ENCODE measurements around the gene SLC13A3. TPM values are rescaled to one million over a fixed set of nuclear protein-coding genes. Genes with fewer than 3 reads are reported as not detected.

The SLC13A3 gene
- total RNA-seq, 2 donors from 2014 or later: 0.37 to 1.5 TPM

DNA sequence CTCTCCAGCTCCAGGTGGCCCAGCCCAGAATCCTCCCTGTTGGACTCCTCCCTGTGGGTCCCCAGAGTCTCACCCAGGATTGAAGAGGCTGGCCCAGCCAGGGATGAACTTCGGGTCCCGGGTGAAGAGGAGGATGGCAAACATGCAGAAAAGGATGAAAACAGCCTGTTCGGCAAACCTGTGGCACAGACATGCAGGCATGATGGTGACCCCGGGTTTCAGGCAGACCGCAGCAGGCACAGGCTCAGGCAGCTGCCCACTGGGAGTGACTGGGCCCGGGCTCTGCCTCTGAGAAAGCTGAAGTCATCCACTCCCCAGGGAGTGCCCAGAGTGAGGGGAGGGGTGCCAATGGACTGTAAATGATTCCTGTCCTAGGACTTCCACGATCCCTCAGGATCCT is 63.3 kb downstream of the SLC13A3 start:
- TF ChIP-seq, protein P1, sequence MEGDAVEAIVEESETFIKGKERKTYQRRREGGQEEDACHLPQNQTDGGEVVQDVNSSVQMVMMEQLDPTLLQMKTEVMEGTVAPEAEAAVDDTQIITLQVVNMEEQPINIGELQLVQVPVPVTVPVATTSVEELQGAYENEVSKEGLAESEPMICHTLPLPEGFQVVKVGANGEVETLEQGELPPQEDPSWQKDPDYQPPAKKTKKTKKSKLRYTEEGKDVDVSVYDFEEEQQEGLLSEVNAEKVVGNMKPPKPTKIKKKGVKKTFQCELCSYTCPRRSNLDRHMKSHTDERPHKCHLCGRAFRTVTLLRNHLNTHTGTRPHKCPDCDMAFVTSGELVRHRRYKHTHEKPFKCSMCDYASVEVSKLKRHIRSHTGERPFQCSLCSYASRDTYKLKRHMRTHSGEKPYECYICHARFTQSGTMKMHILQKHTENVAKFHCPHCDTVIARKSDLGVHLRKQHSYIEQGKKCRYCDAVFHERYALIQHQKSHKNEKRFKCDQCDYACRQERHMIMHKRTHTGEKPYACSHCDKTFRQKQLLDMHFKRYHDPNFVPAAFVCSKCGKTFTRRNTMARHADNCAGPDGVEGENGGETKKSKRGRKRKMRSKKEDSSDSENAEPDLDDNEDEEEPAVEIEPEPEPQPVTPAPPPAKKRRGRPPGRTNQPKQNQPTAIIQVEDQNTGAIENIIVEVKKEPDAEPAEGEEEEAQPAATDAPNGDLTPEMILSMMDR (IDR thresholded peaks at IDR 0.05): no peak

DNA sequence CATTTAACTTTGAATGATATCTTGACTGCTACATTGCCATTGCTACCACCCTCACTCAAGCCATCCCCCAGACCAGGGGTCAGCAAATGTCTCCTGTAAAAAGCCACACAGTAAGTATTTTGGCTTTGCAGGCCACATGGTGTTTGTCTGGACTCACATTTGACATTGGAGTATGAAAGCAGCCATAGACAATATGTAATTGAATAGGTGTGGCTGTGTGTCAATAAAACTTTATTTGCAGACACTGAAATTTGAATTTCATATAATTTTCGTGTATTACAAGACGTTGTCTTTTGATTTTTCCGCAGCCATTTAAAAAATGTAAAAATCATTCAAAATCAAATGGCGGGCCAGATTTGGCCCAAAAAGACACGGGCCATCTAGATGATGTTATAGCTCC is 64.5 kb downstream of the SLC13A3 start:
- TF ChIP-seq, protein P1 (IDR thresholded peaks at IDR 0.05): no peak
- Histone ChIP-seq H3K4me1 (no peaks in the 10 kb centered on the region), H3K4me3 (no peak overlapping the region), H3K27ac (no peak overlapping the region), H3K36me3 (no peaks in the 10 kb centered on the region), H3K9me3 (no peaks in the 10 kb centered on the region), H3K27me3 (no peaks in the 10 kb centered on the region)
- DNase-seq (ENCODE audit: low spot score): no peak

More for the DNA sequence above, 63.3 kb downstream of the SLC13A3 start:
- Histone ChIP-seq H3K36me3 (no peaks in the 10 kb centered on the region), H3K9me3 (no peaks in the 10 kb centered on the region), H3K4me1 (no peaks in the 10 kb centered on the region), H3K27me3 (no peaks in the 10 kb centered on the region), H3K4me3 (no peak overlapping the region), H3K27ac (no peak overlapping the region)
- DNase-seq (ENCODE audit: low spot score): no peak

DNA sequence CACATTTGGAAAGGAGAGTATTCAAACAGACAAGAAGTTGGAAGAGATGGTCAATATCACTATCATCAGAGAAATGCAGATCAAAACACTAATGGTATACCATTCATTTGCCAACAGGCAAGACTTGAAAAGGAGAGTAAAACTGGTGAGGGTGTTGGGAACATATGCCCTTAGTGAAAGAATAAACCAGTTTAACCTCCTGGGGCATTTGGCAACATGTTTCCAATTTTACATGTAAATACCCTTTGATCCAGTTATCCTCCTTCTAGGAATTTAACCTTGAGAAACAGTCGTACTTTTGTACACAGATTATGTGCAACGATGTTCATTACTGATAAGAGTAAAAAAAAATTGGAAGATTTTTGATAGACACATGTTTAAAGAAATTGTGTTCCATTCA is 66.8 kb downstream of the SLC13A3 start:
- Histone ChIP-seq H3K36me3 (no peaks in the 10 kb centered on the region), H3K4me1 (no peaks in the 10 kb centered on the region), H3K27ac (no peak overlapping the region), H3K27me3 (no peaks in the 10 kb centered on the region), H3K4me3 (no peak overlapping the region), H3K9me3 (no peaks in the 10 kb centered on the region)
- TF ChIP-seq, protein P1 (IDR thresholded peaks at IDR 0.05): no peak
- no peak for DNase-seq (ENCODE audit: low spot score)

DNA sequence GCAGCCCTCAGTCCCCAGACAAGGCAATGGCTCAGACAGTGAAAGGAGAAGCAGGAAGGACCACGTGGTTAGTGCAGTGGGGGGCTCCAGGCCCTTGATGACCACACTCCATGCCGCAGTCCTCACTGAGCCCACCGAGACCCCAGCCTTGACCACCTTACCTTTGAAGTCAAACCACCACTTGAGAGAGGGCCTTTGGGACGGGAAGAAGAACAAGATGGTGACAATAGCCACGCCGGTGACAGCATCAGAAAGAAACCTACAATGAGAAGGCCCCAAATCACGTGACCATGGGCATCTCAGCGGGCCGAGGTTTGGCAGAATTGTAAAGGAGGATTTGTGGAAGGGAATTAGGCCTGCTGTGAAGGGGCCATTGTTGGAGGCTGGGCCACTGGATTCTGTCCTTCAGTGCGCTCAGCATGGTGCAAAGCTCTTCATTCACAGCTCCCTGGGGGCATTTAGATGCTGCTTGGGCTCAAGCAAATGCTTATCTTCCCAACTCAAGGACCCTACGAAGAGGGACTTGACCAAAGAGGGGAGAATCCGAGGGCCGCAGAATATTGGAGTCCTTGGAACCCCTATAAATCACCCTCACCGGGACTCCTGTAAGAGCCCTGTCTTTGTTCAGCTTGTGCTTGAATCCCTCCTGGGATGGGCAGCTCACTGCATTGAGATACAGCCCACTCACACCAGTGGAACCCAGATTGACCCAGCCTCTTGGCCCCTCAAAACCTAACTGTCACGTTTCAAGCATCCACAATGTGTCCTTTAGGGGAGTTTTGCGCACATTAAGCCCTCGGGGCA is 67.6 kb downstream of the SLC13A3 start:
- no peak for DNase-seq (ENCODE audit: low spot score)
- Histone ChIP-seq H3K36me3 (no peaks in the 10 kb centered on the region), H3K9me3 (no peaks in the 10 kb centered on the region), H3K4me1 (no peaks in the 10 kb centered on the region), H3K27ac (no peak overlapping the region), H3K4me3 (no peak overlapping the region), H3K27me3 (no peaks in the 10 kb centered on the region)
- TF ChIP-seq, protein P1 (IDR thresholded peaks at IDR 0.05): no peak

DNA sequence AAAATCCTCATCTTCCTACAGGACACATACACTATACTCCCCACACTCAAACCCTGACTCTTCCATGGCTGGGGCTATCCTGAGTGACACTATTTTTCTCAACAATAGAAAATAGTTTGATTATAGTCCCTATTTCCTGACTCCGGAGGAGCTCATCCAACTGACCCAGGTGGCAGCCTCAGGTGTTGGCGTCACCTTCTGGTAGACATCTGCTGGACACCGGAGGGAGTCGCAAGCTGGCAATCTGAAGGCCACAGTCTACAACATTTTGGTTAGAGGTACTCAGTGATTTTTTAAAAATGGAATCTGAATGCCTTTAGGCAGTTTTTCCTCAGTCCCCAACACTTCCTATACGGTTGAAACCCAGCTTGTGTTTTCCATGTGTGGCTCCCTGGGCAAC is 68.6 kb downstream of the SLC13A3 start:
- Histone ChIP-seq H3K4me1 (no peaks in the 10 kb centered on the region), H3K4me3 (no peak overlapping the region), H3K27ac (no peak overlapping the region), H3K36me3 (no peaks in the 10 kb centered on the region), H3K27me3 (no peaks in the 10 kb centered on the region), H3K9me3 (no peaks in the 10 kb centered on the region)
- TF ChIP-seq, protein P1 (IDR thresholded peaks at IDR 0.05): no peak
- no peak for DNase-seq (ENCODE audit: low spot score)

DNA sequence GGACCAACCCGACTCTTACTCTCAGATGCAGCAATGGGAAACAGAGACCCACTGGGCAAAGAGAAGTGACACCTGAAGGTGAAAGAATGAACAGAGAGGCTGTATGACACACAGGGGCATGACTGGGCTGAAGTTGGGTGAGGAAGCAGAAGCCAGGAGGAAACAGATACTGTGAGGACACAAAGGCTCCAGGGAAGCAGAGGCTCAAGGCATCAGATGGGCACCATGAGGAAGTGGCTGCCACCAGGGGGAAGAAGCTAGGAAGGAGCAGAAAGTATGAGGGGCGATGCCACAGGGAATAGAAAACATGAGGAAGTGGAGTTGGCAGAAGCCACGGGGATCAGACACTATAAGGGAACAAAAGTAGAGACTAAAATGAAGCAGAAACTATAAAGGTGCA is 69.9 kb downstream of the SLC13A3 start:
- TF ChIP-seq, protein P1 (IDR thresholded peaks at IDR 0.05): no peak
- no peaks in the 10 kb centered on the region for H3K27me3 ChIP-seq
- H3K9me3 ChIP-seq: no peaks in the 10 kb centered on the region
- no peak overlapping the region for H3K27ac ChIP-seq
- no peaks in the 10 kb centered on the region for H3K36me3 ChIP-seq
- H3K4me1 ChIP-seq: no peaks in the 10 kb centered on the region
- no peak for DNase-seq (ENCODE audit: low spot score)
- H3K4me3 ChIP-seq: no peak overlapping the region
